ENCODE results near the gene MFNG.

DNA sequence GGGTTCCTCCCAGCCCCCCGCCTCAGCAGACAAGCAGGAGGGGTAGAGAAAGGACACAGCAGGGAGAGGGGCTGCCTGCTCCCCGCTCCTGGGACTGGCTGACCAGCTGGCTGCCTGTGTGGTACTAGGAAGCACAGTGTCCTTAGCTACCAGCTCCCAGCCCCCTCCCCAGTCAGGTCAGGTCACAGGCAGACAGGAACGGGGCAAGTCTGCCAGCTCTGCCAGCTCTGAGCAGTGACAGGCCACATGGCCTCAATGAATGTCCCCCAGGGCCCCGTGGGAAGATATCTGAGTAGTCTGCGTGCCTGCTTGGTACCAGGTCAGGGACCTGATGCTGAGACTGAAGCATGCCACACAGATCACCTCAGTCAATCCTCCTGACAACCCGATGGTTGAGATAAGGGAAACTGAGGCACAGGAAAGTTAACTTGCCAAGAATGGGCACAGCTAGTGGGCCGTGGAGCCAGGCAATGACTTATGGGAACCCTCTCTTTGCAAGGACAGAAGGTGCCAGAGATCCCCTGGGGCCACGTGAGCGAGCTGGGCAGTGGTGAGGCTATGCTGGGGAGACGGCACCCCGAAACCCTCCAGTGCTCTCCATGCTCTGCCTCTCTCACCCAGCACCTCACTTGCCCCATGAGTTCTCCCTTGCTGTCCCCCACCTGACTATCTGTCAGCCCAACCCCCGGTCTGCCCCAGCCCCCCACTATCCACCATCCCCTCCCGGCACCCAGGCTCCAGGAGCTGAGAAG lies 13.8 kb upstream of the MFNG start:
- TF ChIP-seq, protein P1, sequence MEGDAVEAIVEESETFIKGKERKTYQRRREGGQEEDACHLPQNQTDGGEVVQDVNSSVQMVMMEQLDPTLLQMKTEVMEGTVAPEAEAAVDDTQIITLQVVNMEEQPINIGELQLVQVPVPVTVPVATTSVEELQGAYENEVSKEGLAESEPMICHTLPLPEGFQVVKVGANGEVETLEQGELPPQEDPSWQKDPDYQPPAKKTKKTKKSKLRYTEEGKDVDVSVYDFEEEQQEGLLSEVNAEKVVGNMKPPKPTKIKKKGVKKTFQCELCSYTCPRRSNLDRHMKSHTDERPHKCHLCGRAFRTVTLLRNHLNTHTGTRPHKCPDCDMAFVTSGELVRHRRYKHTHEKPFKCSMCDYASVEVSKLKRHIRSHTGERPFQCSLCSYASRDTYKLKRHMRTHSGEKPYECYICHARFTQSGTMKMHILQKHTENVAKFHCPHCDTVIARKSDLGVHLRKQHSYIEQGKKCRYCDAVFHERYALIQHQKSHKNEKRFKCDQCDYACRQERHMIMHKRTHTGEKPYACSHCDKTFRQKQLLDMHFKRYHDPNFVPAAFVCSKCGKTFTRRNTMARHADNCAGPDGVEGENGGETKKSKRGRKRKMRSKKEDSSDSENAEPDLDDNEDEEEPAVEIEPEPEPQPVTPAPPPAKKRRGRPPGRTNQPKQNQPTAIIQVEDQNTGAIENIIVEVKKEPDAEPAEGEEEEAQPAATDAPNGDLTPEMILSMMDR (IDR thresholded peaks at IDR 0.05) = no peak
- no peak for TF ChIP-seq ZFX (IDR thresholded peaks at IDR 0.05; ENCODE audit: borderline replicate concordance)

All from 22Rv1 (cell line).